H9 (cell line): ENCODE data around the gene IFNK. TPM values are rescaled to one million over a fixed set of nuclear protein-coding genes. Genes with fewer than 3 reads are reported as not detected.

Experiments
- DNase-seq: peaks from one replicate; pipeline ENCODE4 v3.0.0-alpha.2; 2017
- H2AFZ ChIP-seq: one replicate; pipeline ENCODE4 v1.6.1; 2013; ENCODE audit warnings: mild to moderate bottlenecking, low read length, control low read depth, moderate library complexity
- H2AK5ac ChIP-seq: 2 replicates; pipeline ENCODE4 v1.6.1; 2013; ENCODE audit warnings: low read length, control low read depth, mixed read lengths; ENCODE audit not compliant: insufficient read length
- H2BK120ac ChIP-seq: one replicate; pipeline ENCODE4 v1.6.1; 2013; ENCODE audit warnings: low read depth, mild to moderate bottlenecking, low read length, control low read depth, inconsistent platforms; ENCODE audit not compliant: poor library complexity, severe bottlenecking
- H2BK12ac ChIP-seq: 2 replicates; pipeline ENCODE4 v1.6.1; 2013; ENCODE audit warnings: low read length, control low read depth, mixed read lengths, low read depth; ENCODE audit not compliant: insufficient read length
- H2BK15ac ChIP-seq: 2 replicates; pipeline ENCODE4 v1.6.1; 2013; ENCODE audit warnings: low read depth, low read length, control low read depth
- H2BK20ac ChIP-seq: one replicate; pipeline ENCODE4 v1.6.1; 2013; ENCODE audit warnings: low read depth, mild to moderate bottlenecking, low read length, control low read depth, inconsistent platforms; ENCODE audit not compliant: poor library complexity, severe bottlenecking
- H2BK5ac ChIP-seq: 2 replicates; pipeline ENCODE4 v1.6.1; 2013; ENCODE audit warnings: low read length, control low read depth, mixed read lengths; ENCODE audit not compliant: insufficient read length
- H3K14ac ChIP-seq: 2 replicates; pipeline ENCODE4 v1.6.1; 2013; ENCODE audit warnings: low read length, control low read depth; ENCODE audit not compliant: insufficient read depth
- H3K18ac ChIP-seq: 2 replicates; pipeline ENCODE4 v1.6.1; 2013; ENCODE audit warnings: low read depth, mild to moderate bottlenecking, mixed read lengths, low read length, control low read depth; ENCODE audit not compliant: insufficient read length
- H3K23ac ChIP-seq: 2 replicates; pipeline ENCODE4 v1.6.1; 2013; ENCODE audit warnings: low read length, control low read depth, mixed read lengths, low read depth; ENCODE audit not compliant: insufficient read length
- H3K23me2 ChIP-seq: 2 replicates; pipeline ENCODE4 v1.6.1; 2013; ENCODE audit warnings: low read depth, mild to moderate bottlenecking, mixed read lengths, low read length, control low read depth; ENCODE audit not compliant: insufficient read length, poor library complexity, severe bottlenecking
- H3K27ac ChIP-seq: 2 replicates; pipeline ENCODE4 v1.5.1; 2013; ENCODE audit warnings: low read length, control low read depth, mixed read lengths, low read depth; ENCODE audit not compliant: insufficient read length
- H3K27me3 ChIP-seq: 2 replicates; pipeline ENCODE4 v1.6.1; 2013; ENCODE audit warnings: low read length, control low read depth, inconsistent platforms; ENCODE audit not compliant: insufficient read depth
- H3K4ac ChIP-seq: 2 replicates; pipeline ENCODE4 v1.6.1; 2013; ENCODE audit warnings: low read depth, mild to moderate bottlenecking, control low read depth, inconsistent platforms, low read length, moderate library complexity
- H3K4me1 ChIP-seq: 2 replicates; pipeline ENCODE4 v1.6.1; 2013; ENCODE audit warnings: low read length, control low read depth, inconsistent platforms; ENCODE audit not compliant: insufficient read depth
- H3K4me2 ChIP-seq: 2 replicates; pipeline ENCODE4 v1.6.1; 2013; ENCODE audit warnings: low read length, control low read depth, mixed read lengths; ENCODE audit not compliant: insufficient read length, insufficient read depth
- H3K56ac ChIP-seq: 2 replicates; pipeline ENCODE4 v1.6.1; 2013; ENCODE audit warnings: low read depth, mild to moderate bottlenecking, mixed read lengths, low read length, control low read depth; ENCODE audit not compliant: insufficient read length
- H3K79me1 ChIP-seq: 2 replicates; pipeline ENCODE4 v1.6.1; 2013; ENCODE audit warnings: low read depth, mild to moderate bottlenecking, moderate library complexity, low read length, control low read depth, inconsistent platforms; ENCODE audit not compliant: insufficient read depth, poor library complexity, severe bottlenecking
- H3K79me2 ChIP-seq: 2 replicates; pipeline ENCODE4 v1.6.1; 2013; ENCODE audit warnings: low read length, control low read depth, inconsistent platforms; ENCODE audit not compliant: insufficient read depth
- H3K9ac ChIP-seq: 2 replicates; pipeline ENCODE4 v1.6.1; 2013; ENCODE audit warnings: low read length, control low read depth, mixed read lengths; ENCODE audit not compliant: insufficient read length; ENCODE audit errors: extremely low read depth
- H3K9me3 ChIP-seq: one replicate; pipeline ENCODE4 v1.6.1; 2013; ENCODE audit warnings: low read depth, low read length, inconsistent platforms; ENCODE audit not compliant: control insufficient read depth
- H3T11ph ChIP-seq: one replicate; pipeline ENCODE4 v1.6.1; 2013; ENCODE audit warnings: mild to moderate bottlenecking, low read length, control low read depth, inconsistent platforms
- H4K20me1 ChIP-seq: one replicate; pipeline ENCODE4 v1.6.1; 2013; ENCODE audit not compliant: control insufficient read depth, insufficient read length, insufficient read depth
- H4K5ac ChIP-seq: 2 replicates; pipeline ENCODE4 v1.6.1; 2013; ENCODE audit warnings: low read depth, mild to moderate bottlenecking, mixed read lengths, low read length, control low read depth; ENCODE audit not compliant: insufficient read length
- H4K8ac ChIP-seq: replicated peaks from 2 replicates; pipeline ENCODE4 v1.6.1; 2013; ENCODE audit warnings: low read length, control low read depth, mixed read lengths, low read depth; ENCODE audit not compliant: insufficient read length
- H4K91ac ChIP-seq: 2 replicates; pipeline ENCODE4 v1.6.1; 2013; ENCODE audit warnings: low read depth, mild to moderate bottlenecking, moderate library complexity, mixed read lengths, low read length, control low read depth; ENCODE audit not compliant: insufficient read length
- H3K27ac Mint-ChIP-seq, 3 experiments: 2 replicates in 2 of 3; 3 replicates in 1 of 3; pipeline ENCODE4 v1.8.0; 2020 to 2021; ENCODE audit warnings: mixed read lengths in 3 of 3, mild to moderate bottlenecking in 1 of 3, moderate library complexity in 1 of 3
- H3K27me3 Mint-ChIP-seq: 2 replicates; pipeline ENCODE4 v1.8.0; 2021; ENCODE audit warnings: low read depth, mild to moderate bottlenecking, moderate library complexity, mixed read lengths
- H3K36me3 Mint-ChIP-seq, 3 experiments: 2 replicates in 2 of 3; 3 replicates in 1 of 3; pipeline ENCODE4 v1.8.0; 2020 to 2021; ENCODE audit warnings: low read depth in 3 of 3, mixed read lengths in 3 of 3; ENCODE audit not compliant: insufficient read depth in 1 of 3
- H3K4me1 Mint-ChIP-seq, 2 experiments: 2 replicates each; pipeline ENCODE4 v1.8.0; 2020; ENCODE audit warnings: mixed read lengths in 2 of 2
- H3K4me3 Mint-ChIP-seq, 2 experiments: 2 replicates in 1 of 2; 3 replicates in 1 of 2; pipeline ENCODE4 v1.8.0; 2020 to 2021; ENCODE audit warnings: mild to moderate bottlenecking in 2 of 2, mixed read lengths in 2 of 2, moderate library complexity in 1 of 2
- H3K9me3 Mint-ChIP-seq, 2 experiments: 2 replicates in 1 of 2; 3 replicates in 1 of 2; pipeline ENCODE4 v1.8.0; 2020; ENCODE audit warnings: mild to moderate bottlenecking in 2 of 2, mixed read lengths in 2 of 2, moderate library complexity in 1 of 2
- CTCF ChIP-seq: fragments of 200-600 bp; sonication (generic); conservative IDR thresholded peaks from 3 replicates; pipeline ENCODE4 v1.8.0; 2021; ENCODE audit warnings: antibody characterized with exemption, mild to moderate bottlenecking
- WGBS: extraction: QIAGEN DNeasy Blood & Tissue Kit; methylation state at CpG from one replicate; pipeline ENCODE4 v1.1.7; 2013; ENCODE audit warnings: missing lambda C conversion rate, low lambda C conversion rate, mixed read lengths; ENCODE audit not compliant: insufficient read length; ENCODE audit errors: extremely low coverage; 5-methylcytosine and 5-hydroxymethylcytosine counted together
- total RNA-seq: library from RNA; stranded (reverse); gene quantifications from 2 replicates; pipeline ENCODE4 v1.2.1, GENCODE V29; 2021

IFNK gene
- total RNA-seq, 1 experiment from 2014 or later = not detected

GRCh38 chr9:27478322-27478721, 45.8 kb upstream of the IFNK start:
- Histone ChIP-seq H3K4ac (no peak overlapping the region), H3K18ac (no peak overlapping the region), H2BK5ac (no peak overlapping the region), H4K91ac (no peak overlapping the region), H3K27ac (no peak overlapping the region), H2BK12ac (no peak overlapping the region), H2AFZ (no peak overlapping the region), H3K14ac (no peak overlapping the region), H3K79me1 (peaks cover 4% of the 10 kb centered on the region), H2BK20ac (no peak overlapping the region), H4K8ac (no peak overlapping the region), H3K23ac (no peak overlapping the region), H3K56ac (no peak overlapping the region), H4K5ac (no peak overlapping the region), H2AK5ac (no peak overlapping the region), H3K23me2 (no peaks in the 10 kb centered on the region), H2BK120ac (no peak overlapping the region), H3K27me3 (no peaks in the 10 kb centered on the region), H2BK15ac (no peak overlapping the region), H3K4me2 (no peak overlapping the region), H3K9ac (no peak overlapping the region), H4K20me1 (no peaks in the 10 kb centered on the region), H3K79me2 (peaks cover 2% of the 10 kb centered on the region; the same call in 1 of the 2 replicates), H3K9me3 (peaks cover 7% of the 10 kb centered on the region), H3T11ph (no peak overlapping the region), H3K4me1 (peaks cover 4% of the 10 kb centered on the region)
- H3K4me3 Mint-ChIP-seq = no peak overlapping the region
- no peak for TF ChIP-seq CTCF
- peaks cover 10% of the 10 kb centered on the region in 2 experiments for H3K4me1 Mint-ChIP-seq
- peaks cover 19 to 22% of the 10 kb centered on the region in 2 experiments for H3K9me3 Mint-ChIP-seq
- DNase-seq = no peak
- H3K36me3 Mint-ChIP-seq = peaks cover 18 to 34% (median 22%) of the 10 kb centered on the region in 3 experiments
- no CpG with 5 or more reads among the region's 1 CpG for WGBS
- H3K27me3 Mint-ChIP-seq = peaks cover 2% of the 10 kb centered on the region; the same call in 1 of the 2 replicates
- H3K27ac Mint-ChIP-seq = no peak overlapping the region
